Bronchial epithelial cell (primary cell): ENCODE data around the gene ADGB. TPM values are rescaled to one million over a fixed set of nuclear protein-coding genes. Genes with fewer than 3 reads are reported as not detected.

Experiments
- DNase-seq: peaks from one replicate; pipeline ENCODE4 v3.0.0-alpha.2; 2010; ENCODE audit warnings: low read depth
- FAIRE-seq: peaks from 2 replicates; lab custom pipeline; 2011; peaks lifted over from hg19 to GRCh38; lab: Jason Lieb, UNC
- H3K27me3 ChIP-seq: 2 replicates; pipeline ENCODE4 v1.5.1; 2011; ENCODE audit warnings: low read length; ENCODE audit not compliant: control insufficient read depth, insufficient read depth
- H3K36me3 ChIP-seq: 2 replicates; pipeline ENCODE4 v1.5.1; 2011; ENCODE audit warnings: low read length; ENCODE audit not compliant: control insufficient read depth, insufficient read depth
- H3K4me3 ChIP-seq: 2 replicates; pipeline ENCODE4 v1.5.1; 2011; ENCODE audit warnings: mild to moderate bottlenecking, low read depth, low read length, control low read depth
- total RNA-seq: library from RNA; depleted of rRNA; stranded (reverse); fragments of >200 nt; gene quantifications from 2 replicates; pipeline ENCODE4 v1.2.1, GENCODE V29; 2014
- TF ChIP-seq, protein P1 (sequence below): IDR thresholded peaks from 2 replicates; pipeline ENCODE4 v1.5.1; 2011; ENCODE audit warnings: mild to moderate bottlenecking, moderate library complexity, low read length, control low read depth, inconsistent platforms; ENCODE audit not compliant: insufficient read depth, severe bottlenecking

ADGB gene
- total RNA-seq, 1 donor from 2014 or later: not detected

DNA sequence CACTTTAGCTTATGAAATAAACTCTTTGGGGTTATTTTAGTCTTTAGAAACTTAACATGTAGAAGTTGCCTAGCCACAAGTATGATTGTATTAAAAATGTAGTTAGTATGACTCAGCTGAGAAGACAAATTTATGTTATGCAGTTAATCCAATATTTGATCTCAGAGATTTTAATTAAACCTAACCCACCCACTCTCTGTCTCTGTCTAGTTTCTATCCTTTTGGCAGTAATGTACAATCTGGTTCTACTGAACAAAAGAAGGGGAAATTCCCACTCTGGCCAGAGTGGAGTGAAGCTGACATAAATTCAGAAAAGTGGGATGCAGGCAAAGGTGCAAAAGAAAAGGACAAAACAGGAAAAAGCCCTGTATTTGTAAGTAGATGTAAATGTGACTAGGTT, 36.4 kb downstream of the ADGB start:
- H3K36me3 ChIP-seq: no peaks in the 10 kb centered on the region
- no peaks in the 10 kb centered on the region for H3K27me3 ChIP-seq
- FAIRE-seq: no peak
- TF ChIP-seq, protein P1, sequence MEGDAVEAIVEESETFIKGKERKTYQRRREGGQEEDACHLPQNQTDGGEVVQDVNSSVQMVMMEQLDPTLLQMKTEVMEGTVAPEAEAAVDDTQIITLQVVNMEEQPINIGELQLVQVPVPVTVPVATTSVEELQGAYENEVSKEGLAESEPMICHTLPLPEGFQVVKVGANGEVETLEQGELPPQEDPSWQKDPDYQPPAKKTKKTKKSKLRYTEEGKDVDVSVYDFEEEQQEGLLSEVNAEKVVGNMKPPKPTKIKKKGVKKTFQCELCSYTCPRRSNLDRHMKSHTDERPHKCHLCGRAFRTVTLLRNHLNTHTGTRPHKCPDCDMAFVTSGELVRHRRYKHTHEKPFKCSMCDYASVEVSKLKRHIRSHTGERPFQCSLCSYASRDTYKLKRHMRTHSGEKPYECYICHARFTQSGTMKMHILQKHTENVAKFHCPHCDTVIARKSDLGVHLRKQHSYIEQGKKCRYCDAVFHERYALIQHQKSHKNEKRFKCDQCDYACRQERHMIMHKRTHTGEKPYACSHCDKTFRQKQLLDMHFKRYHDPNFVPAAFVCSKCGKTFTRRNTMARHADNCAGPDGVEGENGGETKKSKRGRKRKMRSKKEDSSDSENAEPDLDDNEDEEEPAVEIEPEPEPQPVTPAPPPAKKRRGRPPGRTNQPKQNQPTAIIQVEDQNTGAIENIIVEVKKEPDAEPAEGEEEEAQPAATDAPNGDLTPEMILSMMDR: no peak
- no peak for DNase-seq
- H3K4me3 ChIP-seq: no peak overlapping the region

DNA sequence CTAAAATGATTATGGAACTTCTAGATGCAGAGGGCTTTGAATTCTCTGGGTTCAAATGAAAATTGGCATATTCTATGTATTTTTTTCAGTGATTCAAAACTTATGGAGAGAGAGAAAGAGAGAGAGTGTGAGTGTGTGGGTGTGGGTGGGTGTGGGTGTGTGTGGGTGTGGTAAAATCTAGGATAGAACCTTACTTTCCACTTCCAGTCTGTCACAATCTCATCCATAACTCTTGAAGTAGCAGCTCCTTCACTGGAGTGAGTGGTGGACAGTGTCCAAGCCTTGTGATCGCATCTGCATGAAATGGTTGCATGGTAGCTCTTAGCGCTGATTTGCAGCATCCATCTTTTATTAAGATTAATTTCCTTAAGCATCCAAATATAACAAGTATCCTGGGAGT, 37.7 kb downstream of the ADGB start:
- FAIRE-seq: no peak
- Histone ChIP-seq H3K4me3 (no peak overlapping the region), H3K27me3 (no peaks in the 10 kb centered on the region), H3K36me3 (no peaks in the 10 kb centered on the region)
- TF ChIP-seq, protein P1: no peak
- DNase-seq: no peak

DNA sequence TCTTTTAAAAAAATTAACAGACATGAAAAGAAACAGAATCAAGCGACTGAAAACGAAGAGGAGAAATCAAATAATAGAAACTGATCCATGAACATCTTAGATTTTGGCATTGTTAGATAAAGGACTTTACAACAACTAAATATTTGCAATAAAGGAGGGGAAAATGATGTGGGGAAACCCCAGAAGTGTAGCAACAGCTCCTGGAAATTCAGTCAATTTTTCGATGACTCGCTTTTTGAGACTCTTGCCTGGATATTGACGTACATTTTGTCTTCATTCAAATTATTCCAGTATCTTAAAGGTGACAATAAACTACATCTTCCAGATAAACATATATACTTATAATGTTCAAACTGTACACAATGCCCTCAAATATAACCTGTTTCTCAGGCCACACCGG, 44.1 kb downstream of the ADGB start:
- Histone ChIP-seq H3K36me3 (no peaks in the 10 kb centered on the region), H3K4me3 (no peak overlapping the region), H3K27me3 (no peaks in the 10 kb centered on the region)
- TF ChIP-seq, protein P1: no peak
- DNase-seq (no peak), FAIRE-seq (no peak)

DNA sequence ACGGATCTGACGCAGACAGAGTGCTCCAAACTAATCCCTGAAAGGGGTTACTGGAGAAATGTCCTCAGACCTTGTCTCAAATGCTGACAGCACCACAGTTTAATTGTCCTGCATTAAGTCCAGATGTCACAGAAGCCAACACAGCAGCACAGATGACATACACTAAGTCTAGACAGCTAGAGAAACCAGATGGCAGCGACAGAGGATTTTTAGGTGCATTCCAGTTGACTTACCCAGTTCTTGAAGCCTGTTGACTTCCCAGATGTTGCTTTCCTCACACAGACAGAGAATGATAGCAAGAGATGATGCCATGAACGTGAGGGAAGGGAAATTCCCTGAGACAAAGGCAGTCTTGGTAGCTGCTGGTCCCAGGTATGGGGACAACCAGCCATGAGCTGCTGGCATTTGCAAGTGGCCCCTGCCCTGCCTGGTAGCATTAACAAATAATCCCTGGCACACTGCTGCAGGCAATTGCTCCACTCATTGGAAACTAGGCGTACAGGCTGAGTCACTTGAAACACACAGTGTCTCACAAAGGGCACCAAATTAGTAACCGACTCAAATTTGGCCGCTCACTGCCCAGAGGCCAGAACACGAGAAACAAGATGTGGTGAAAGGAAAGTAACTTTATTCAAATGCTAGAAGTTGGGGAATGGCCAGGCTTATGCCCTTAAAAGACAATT, 52.2 kb downstream of the ADGB start:
- DNase-seq (peak; percentile 13), FAIRE-seq (no peak)
- Histone ChIP-seq H3K27me3 (no peaks in the 10 kb centered on the region), H3K4me3 (no peak overlapping the region), H3K36me3 (no peaks in the 10 kb centered on the region)
- TF ChIP-seq, protein P1: no peak

DNA sequence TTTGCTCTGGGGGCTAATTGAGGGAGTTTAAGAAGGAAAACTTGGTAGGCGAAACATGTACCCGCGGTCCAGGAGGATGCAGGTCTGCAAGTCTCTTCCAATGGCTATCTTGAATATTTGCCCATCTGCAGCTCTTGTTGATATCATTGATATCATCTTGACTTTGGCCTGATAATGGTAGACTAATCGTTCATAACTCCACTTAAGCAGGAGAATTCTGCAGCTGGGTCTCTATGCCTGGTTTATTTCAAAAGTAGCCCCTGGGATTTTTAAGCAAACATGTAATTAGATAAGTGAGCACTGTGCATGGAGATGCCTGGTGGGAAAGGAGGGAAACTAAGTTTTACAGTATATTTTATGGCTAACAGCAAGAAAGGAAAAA, 52.7 kb downstream of the ADGB start:
- Histone ChIP-seq H3K4me3 (no peak overlapping the region), H3K27me3 (no peaks in the 10 kb centered on the region), H3K36me3 (no peaks in the 10 kb centered on the region)
- DNase-seq (no peak), FAIRE-seq (no peak)
- TF ChIP-seq, protein P1: no peak

DNA sequence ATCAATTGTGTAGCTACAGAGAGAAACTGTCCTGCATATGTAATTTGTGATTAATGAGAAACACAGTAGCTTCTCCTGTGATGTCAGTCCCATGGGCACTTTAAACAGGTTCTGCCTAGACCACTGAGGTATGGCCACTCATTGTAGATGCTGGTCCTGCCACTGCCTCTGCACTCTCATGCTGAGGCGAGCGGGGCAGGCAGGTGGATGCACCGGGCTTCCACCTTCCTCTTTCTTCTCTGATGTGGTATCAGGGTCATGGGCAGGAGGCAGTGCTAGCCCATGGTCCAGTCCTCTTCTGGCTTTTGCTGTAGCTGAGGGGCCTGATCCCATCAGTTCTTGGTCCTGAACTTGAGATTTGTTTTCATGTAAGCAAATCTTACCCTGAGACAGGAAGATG, 58.7 kb downstream of the ADGB start:
- DNase-seq: no peak
- FAIRE-seq: no peak
- H3K36me3 ChIP-seq: no peaks in the 10 kb centered on the region
- H3K27me3 ChIP-seq: no peaks in the 10 kb centered on the region
- no peak overlapping the region for H3K4me3 ChIP-seq
- TF ChIP-seq, protein P1: no peak
